NCI-H146 treated with DMSO at 0.1 percent for 48 hours (cell line): ENCODE measurements around the gene BCORL1.

Experiments used
- DNase-seq: peaks from one replicate; lab custom pipeline; 2025; ENCODE audit not compliant: unreplicated experiment; lab: John Stamatoyannopoulos, UW

Gene BCORL1

DNA sequence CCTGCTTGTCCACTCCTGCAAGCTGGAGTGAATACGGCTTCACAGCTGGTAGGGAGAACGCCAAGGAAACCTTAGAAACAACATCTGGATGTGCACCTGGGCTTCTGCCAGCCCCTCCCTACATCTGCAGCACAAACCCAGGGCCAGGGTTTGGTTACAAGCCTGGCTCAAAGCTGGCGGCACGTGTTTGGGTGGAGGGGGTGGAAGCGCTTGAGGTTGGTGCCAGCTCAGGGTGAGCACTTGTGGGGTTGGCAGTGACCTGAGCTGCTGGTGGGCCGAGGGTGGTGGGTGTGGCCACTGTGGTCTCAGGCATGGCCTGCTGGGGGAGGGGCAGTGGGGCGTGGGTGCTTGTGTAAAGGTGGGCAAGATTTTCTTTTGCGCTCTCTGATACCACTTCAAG lies 112.3 kb downstream of the BCORL1 start:
- no peak for DNase-seq

DNA sequence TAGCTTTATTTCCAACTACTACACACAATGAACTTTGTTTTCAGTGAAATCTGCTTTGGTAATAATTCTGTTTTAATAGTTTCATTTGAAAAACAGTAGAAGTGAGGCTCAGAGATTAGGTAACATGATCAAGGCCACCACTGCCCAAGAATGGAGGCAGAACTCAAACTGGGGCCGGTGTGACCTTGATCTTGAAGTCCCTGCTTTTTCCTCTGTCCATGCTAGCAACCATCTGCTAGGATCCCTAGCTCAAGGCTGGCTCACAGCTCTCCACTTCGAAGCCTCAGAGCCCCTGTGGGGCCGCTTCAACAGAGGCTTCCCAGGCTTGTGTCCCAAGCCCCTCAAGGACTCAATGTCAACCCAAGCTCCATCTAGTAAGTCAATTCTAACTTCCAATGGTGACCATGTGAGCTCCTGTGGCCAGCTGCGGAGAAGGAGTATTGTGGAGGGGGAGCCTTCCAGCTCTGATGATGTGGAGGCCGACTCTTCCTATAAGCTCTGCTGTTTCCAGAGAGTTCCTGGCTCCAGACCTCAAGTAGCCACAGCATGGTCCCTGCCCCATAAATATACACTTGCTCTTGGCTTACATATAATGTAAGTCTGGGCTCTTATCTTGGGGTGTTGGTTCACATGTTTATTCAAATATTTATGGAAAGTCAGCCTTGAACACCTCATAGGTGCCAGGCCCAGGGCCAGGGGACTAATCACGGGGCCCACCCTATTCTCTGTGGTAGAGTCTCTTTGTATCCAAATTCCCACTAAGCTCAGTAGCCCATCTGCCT lies 113.0 kb downstream of the BCORL1 start:
- no peak for DNase-seq

DNA sequence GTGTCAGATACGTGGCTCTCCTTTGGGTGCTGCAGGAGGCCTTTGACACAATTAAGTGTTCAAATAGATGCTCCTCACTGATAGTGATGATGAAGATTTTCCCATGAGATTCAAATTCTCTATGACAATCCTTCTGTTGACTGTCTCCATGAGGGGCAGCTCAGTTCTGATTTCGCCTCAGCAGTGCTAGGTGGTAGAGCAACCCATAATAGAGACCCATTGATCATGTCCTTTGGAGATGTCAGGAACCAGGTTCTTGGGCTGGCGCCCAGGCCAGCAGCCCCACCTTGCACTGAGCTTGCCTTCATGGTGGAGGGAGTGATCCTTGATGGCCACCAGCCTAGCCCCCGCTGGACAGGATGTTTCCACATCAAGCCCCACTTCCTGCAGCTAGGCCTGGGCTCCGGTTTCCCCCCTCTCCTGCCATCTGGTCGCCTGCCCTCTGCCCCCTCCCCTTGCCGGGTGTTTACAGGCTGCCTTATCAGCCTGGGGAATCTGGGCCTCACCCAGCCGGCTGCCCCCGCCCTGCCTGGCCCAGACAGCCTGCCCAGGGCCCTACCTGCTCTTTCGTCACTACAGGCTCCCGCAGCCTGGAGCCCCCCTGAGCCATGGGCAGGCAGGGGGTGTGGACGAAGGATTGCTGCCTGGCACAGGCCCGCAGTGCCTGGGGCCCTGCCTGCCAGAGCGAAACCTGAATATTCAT lies 115.2 kb downstream of the BCORL1 start:
- DNase-seq, result peak; percentile 8

DNA sequence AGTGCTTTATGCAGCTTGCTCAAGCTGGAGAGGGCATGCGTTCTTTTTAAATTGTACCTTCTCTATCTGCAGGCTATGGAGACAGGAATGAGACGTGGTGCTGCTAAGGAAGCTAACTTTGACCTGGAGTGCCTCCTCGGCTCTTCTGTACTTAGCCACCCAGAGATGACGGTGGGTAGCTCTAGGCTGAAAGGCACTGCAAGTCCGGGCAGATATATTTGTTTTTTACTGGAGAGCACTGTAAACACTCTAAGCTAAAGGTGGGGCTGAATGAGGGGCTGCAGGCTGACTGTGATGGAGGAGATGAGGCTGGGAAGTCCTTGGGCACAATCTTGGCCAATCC lies 115.7 kb downstream of the BCORL1 start:
- DNase-seq, result no peak

DNA sequence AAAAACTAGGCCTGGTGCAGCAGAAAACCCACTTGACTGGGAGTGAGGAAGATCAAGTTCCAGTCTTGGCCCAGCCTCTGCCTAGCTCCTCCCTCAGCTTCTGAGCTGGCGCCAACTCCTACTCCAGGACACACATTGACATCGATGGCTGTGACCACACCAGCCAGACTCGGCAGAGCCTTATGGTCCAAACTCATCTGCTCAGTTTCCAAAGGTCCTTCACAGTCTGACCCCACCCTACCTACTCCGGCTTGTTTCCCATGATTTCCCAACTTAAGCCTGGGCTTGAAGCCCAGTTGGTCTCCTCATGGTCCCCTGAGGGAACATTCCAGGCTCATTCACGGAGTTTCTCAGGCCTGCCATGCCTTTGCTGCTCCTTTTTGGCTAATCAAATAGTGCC lies 117.7 kb downstream of the BCORL1 start:
- DNase-seq, result no peak

DNA sequence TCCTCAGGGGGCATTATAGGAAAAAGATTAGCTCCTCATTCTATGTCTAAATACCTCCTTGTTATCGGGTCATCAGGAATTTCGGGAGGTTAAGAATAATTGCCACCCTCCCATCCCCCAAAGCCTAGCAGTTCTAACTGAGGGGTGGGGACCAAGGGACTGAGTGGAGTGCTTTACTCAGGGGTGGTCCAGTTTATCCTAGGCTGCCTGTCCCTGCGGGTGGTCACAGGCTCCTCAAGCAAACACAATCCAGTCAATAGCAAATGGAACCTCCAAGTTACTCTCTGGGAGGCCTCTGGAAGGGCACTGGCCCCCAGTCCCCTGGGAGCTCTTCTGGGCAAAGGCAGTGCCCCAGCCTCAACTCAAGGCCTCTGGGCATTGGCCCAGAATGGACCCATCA lies 121.2 kb downstream of the BCORL1 start:
- DNase-seq, result no peak

DNA sequence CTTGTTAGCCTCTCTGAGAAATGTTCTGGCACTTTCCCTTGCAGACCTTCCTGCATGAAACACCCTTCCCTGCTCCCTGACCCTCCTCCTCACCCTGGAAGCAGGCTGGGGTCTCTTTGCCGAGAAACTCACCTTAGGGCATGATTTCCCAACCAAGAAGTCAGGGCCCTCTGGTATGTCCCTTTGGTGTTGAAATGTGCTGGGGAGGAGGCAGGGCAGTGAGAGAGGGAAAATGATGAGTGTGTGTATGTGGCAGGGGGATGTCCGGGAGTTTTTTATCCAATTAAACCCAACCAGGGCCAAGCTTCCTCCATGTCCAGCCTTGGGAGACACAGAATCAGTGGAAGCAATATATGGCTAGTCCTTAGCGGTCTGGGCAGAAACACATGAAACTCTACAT lies 122.8 kb downstream of the BCORL1 start:
- no peak for DNase-seq

DNA sequence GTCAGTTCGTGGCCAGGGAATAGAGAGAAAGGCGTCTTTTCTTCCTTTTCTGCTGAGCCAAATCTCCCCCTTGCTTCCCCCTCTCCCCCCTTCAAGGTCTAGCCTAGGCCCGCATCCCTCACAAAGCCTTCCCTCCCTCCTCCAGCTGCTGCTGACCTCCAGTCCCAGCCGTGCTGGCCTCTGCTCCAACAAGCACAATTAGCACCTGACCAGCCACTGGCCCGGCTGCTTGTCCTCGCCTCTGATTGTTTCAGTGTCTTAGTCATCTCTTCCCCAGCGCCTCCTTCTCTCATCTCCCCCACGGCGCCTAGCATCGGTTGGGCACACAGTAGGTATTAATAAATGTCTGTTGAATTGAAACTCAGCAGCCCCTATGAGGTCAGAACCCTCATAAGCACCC lies 123.6 kb downstream of the BCORL1 start:
- no peak for DNase-seq
